NCI-H2196 treated with DMSO at 0.1 percent for 48 hours (cell line): ENCODE results near the gene MOSPD2.

ENCODE experiments used
- DNase-seq: peaks from one replicate; lab custom pipeline; 2025; ENCODE audit not compliant: unreplicated experiment; lab: John Stamatoyannopoulos, UW

MOSPD2 gene

DNA sequence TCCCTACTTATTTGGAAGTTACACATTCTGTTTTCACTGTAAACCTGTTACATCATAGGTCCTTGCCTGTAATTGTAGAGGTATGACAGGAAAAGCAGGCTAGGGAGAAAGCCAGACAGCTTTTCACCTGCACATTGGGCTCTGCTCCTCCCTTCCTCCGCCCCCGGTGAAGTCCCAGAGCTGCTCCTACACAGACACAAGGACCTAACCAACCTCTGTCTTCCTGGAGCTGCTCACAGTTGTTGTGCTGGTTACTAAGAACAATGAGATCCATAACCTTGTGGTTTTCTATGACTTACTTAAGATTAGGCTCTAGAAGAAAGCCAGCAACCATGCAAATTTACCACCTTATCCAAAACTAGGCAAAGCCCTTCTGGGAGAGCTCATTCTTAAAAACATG, 40.0 kb downstream of the MOSPD2 start:
- no peak for DNase-seq

GRCh38 chrX:14915596-14915995, 42.4 kb downstream of the MOSPD2 start:
- no peak for DNase-seq

DNA sequence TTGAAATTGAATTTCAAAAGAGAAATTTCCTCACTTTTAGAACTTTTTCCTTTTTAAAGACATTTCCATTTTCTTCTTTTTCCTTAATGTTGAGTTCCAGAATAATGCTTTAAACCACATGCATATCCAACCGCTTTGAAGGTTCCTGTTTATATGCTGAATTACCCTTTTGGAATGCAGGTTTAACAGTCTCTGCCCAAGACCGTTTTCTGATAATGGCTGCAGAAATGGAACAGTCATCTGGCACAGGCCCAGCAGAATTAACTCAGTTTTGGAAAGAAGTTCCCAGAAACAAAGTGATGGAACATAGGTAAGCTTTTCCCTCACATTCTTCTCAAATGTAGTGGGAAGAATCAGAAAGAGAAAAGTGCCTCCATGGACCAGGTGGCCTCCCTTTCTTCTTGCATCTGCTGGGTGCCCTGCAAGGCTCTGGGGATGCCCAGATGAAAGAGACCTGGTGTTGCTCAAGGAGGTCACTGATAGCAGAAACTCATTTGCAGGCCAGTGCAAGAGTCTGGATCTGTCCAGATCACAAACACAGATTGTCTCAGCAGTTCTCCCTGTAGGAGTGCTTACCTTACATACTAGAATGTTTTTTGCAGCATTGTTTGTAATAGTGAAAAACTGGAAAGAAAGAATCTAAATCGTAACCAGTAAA, 42.9 kb downstream of the MOSPD2 start:
- no peak for DNase-seq

GRCh38 chrX:14919407-14919806, 46.2 kb downstream of the MOSPD2 start:
- DNase-seq, result no peak

GRCh38 chrX:14920196-14920595, 47.0 kb downstream of the MOSPD2 start:
- DNase-seq, result no peak

GRCh38 chrX:14922437-14922836, 49.2 kb downstream of the MOSPD2 start:
- DNase-seq, result no peak

DNA sequence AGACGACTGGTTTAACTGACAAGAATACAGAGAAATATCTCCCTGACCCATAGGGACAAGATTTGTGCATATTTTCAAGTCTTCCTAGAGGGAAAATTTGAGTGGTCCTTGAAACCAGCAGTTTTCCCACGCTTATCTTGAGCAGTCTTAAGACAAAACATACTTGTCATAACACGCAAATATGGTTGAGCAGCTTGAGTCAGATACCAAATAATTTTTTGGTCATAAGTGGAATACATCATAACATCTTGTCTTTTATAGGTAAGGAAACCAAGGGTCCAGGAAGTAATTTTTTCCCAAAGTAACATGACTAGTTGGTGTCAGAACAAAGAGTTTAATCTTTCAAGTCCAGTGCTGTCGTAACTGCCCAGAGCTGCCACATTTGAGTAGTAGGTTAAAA, 50.5 kb downstream of the MOSPD2 start:
- DNase-seq, result no peak

DNA sequence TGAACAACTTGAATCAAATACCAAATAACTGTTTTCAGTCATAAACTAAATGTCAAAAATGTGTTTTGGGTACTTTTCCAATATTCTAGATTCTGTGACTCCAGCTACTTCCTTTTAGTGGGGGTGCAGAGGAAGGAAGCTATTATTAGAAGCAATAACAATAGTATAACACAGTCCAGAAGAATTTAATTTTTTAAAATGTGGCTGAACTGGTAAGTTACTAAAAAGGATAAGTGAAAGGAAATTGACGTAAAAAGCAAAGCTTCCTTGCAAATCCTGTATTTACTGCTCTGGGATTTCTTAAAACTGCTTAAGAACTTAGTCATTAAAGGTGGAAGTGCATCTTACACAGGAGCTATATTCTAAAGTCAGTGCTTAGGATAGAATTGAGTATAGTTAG, 53.2 kb downstream of the MOSPD2 start:
- DNase-seq, result no peak

DNA sequence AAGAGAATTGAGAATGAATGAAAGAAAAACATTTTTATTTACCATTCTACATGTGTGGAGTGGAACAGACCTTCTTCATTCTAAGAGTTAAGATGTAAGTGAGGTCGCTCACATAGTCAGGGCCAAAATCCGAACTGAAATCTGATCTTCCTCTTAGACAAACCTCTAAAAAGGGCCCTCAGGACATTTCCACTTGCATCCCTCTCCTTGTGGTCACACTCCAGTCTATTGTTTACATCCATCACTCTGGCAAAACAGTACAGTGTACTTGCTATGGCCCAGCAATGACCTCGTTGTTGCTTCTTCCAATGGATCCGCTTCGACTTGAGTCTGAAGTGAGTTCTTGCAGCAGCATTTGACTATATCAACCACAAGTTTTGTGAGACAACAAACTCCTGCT, 54.2 kb downstream of the MOSPD2 start:
- DNase-seq, result no peak

GRCh38 chrX:14930663-14931062, 57.4 kb downstream of the MOSPD2 start:
- DNase-seq, result no peak

DNA sequence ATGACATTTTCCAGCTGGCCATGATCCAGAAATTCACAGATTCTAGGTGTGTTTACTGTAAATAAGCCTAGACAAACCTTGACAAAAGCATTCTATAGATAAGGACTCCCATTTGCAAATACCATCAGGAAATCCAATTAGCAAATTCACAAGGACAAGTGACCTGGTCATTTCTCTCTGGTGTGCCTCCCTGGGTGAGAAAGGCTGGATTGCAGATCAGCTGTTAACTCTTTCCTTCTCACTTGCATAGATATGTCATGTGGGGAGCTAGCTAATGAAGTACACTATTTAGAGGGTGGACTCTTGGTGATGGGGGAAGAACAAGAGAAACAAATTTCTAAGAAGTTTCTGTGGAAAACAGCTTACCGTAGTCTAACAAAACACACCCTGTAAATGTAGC, 58.9 kb downstream of the MOSPD2 start:
- DNase-seq, result no peak

DNA sequence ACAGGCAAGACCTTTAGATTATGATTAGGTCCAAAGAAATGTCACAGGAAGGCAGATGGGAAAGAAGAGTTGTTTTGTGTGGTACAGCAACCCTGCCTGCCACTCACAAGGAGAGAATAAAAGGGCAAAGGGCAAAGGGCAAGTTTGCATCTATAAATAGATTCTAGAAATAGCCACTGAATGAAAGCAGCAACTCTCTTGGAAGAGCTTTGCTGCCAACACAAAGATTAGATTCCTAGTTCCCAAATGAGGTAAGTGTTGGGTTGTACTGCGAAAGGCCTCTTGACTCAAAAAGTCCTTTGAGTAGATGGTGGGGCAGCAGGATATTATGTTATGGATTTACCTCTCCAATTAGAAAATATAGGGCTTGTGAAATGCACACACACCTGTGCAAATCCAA, 61.2 kb downstream of the MOSPD2 start:
- DNase-seq, result no peak

GRCh38 chrX:14936561-14936960, 63.3 kb downstream of the MOSPD2 start:
- DNase-seq, result no peak

- DNase-seq, result no peak
These were observed 66.4 kb downstream of the MOSPD2 start for GRCh38 chrX:14939644-14940043.

GRCh38 chrX:14941301-14941700, 68.1 kb downstream of the MOSPD2 start:
- no peak for DNase-seq

DNA sequence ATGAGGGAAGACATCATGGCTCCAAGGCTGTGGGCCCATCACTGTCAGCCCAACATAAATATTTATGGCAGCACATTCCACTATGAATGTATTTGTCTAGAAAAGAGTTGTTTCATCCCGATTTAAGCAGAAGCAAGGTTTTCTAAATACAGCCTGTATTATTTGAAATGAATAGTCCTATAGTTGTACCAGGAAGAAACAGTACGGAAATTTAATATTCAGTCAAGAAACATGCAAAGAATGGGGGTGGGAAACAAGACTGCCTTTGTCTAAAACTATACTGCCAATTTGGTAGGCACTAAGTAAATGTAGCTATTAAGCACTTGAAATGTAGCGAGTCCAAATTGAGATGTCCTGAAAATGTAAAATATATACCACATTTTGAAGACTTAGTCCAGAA, 69.1 kb downstream of the MOSPD2 start:
- DNase-seq, result no peak

GRCh38 chrX:14943962-14944361, 70.7 kb downstream of the MOSPD2 start:
- DNase-seq, result no peak

DNA sequence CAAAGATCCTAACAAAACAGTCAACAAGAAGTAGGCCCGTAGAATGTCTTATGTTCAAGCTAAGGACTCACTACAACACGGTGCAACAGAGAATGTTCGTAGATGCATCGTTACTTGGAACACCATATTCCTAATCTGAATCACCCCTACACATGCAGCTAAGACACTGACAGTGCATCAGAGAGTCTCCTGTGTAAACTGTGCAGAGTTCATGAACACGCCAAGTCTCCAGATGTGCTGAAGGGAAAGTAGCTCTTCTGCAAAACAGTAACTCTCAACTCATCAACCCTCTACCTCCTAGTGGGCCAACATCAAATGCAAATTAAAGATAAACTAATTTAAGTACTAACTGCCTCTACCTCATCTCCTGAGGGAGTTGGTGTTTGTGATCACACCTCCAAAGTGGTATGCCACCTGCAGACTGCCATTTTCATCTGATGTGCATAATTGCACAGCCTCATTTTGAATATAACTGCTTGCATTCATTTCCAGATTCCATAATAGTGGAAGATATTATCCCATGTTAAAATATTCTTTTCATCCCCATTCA, 73.5 kb downstream of the MOSPD2 start:
- no peak for DNase-seq

- no peak for DNase-seq
These were observed 75.5 kb downstream of the MOSPD2 start for GRCh38 chrX:14948691-14949090.

DNA sequence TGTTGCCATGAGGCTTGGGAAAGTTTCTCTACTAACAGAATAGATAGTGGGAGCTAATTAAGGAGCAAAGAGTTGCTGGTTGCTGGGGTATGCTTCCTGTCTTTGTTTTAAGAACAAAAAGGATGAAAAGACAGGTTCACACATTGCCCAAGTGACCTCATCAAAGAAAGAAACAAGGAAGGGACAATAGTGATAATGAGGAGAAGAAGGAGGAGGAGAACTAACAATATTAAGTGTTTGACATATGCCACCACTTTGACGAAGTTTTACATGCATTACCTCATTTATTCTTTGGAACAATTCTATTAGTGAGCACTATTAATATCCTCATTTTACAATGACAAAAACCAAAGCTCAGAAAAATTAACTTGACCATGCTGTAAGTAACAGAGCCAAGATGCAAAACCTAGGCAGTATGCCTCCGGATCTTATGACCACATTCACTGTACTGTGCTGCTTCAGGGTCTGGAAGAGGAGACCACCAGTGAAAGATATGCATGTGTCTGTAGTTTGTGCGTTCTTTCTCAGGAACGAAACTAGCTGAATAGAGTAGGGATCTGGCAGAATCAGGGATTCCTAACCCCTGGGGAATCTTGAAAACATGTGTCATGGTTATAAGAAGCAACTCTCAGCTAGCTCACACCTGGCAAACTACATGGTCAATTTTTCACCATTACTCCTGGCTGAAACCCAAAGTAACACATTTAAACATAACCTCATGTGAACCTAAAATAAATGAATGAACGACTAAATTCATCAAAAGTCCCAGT, 83.8 kb downstream of the MOSPD2 start:
- no peak for DNase-seq

GRCh38 chrX:14963447-14964236, 90.4 kb downstream of the MOSPD2 start:
- DNase-seq, result no peak

DNA sequence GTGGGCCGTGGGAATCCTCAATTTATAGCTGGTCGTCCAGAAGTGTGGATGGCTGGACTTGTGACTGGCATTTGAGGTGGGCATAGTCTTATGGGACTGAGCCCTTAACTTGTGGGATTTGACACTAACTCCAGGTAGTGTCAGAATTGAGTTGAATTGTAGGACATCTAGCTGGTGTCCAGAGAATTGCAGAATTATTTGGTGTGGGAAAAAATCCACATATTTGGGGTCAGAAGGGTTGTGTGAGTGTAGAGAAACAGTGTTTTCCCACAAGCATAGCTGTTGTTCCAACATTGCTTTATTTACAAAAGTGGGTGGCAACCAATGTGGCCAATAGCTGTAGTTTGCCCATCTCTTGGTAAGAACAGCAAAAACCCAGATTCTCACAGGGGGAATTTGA, 91.3 kb downstream of the MOSPD2 start:
- DNase-seq, result no peak
